Kidney (tissue), 14 donors: ENCODE results near the gene ARL15. TPM values are rescaled to one million over a fixed set of nuclear protein-coding genes. Genes with fewer than 3 reads are reported as not detected.

Experiments used
- DNase-seq, 5 donors: peaks; one replicate each; pipeline ENCODE4 v3.0.0-alpha.2; 2013 to 2020
- FAIRE-seq: peaks from 2 replicates; lab custom pipeline; 2012; peaks lifted over from hg19 to GRCh38; lab: Jason Lieb, UNC
- H3K27ac ChIP-seq, 2 donors: one replicate each; pipeline ENCODE4 v1.7.0; 2013; ENCODE audit warnings: low read depth in 2 of 2, low read length in 2 of 2, inconsistent platforms in 1 of 2
- H3K27me3 ChIP-seq: one replicate; pipeline ENCODE4 v1.7.1; 2013; ENCODE audit warnings: low read length, inconsistent platforms; ENCODE audit not compliant: control insufficient read depth, insufficient read depth
- H3K36me3 ChIP-seq, 3 donors: one replicate each; pipeline versions ENCODE4 v1.7.0 to v1.7.1; 2013; ENCODE audit warnings: low read length in 3 of 3, control low read depth in 1 of 3, inconsistent platforms in 1 of 3; ENCODE audit not compliant: insufficient read depth in 3 of 3, control insufficient read depth in 2 of 3
- H3K4me1 ChIP-seq, 3 donors: one replicate each; pipeline versions ENCODE4 v1.7.0 to v1.7.1; 2013; ENCODE audit warnings: low read length in 3 of 3, inconsistent platforms in 1 of 3, low read depth in 1 of 3; ENCODE audit not compliant: control insufficient read depth in 2 of 3, insufficient read depth in 2 of 3
- H3K4me3 ChIP-seq, 3 donors: one replicate each; pipeline versions ENCODE4 v1.7.0 to v1.8.1; 2013; ENCODE audit warnings: low read length in 3 of 3, control low read depth in 1 of 3, inconsistent platforms in 1 of 3
- H3K9ac ChIP-seq, 3 donors: one replicate each; pipeline versions ENCODE4 v1.7.0 to v1.7.1; 2013; ENCODE audit warnings: low read length in 3 of 3, control low read depth in 1 of 3, inconsistent platforms in 1 of 3
- H3K9me3 ChIP-seq, 3 donors: one replicate each; pipeline versions ENCODE4 v1.7.0 to v1.7.1; 2013; ENCODE audit warnings: low read length in 3 of 3, control low read depth in 1 of 3, inconsistent platforms in 1 of 3; ENCODE audit not compliant: control insufficient read depth in 2 of 3, insufficient read depth in 1 of 3
- CTCF ChIP-seq: IDR thresholded peaks from 3 replicates; pipeline ENCODE4 v1.5.1; 2012; ENCODE audit warnings: mild to moderate bottlenecking, moderate library complexity, borderline replicate concordance; ENCODE audit not compliant: insufficient read depth; ENCODE audit errors: extremely low read depth
- intact Hi-C: fragments of 100-400 bp; cut with DNase I; formaldehyde crosslinking; loops from one replicate; pipeline ENCODE4 v1.11.1; 2022
- polyA plus RNA-seq: library from polyadenylated mRNA; stranded (reverse); fragments of 350-450 nt; fragmentation: Illumina TruSeq; extraction: RNeasy Lipid Tissue Mini Kit (QIAGEN cat#74804); gene quantifications from one replicate; pipeline ENCODE4 v1.2.3, GENCODE V29; 2014; ENCODE audit warnings: low read depth, low replicate concordance; ENCODE audit not compliant: insufficient read depth
- total RNA-seq: library from RNA; stranded (reverse); fragmentation: NEBNext Ultra II Directional; extraction: Animal tissue kit (Norgen Biotek cat#: 25700); gene quantifications from one replicate; pipeline ENCODE4 v1.2.1, GENCODE V29; 2021
- donor health status: control.
- donor health status: control.
- donor health status: control.
- donor health status: control.
- donor health status: control.
- donor health status: DM: yes; HTN: yes; CAD: no.
- donor health status: Normal renal cell carcinoma (clear cell type).

The ARL15 gene
- total and polyA plus RNA-seq, 2 donors from 2014 or later = 21.1 to 36.6 TPM

- H3K4me3 ChIP-seq = no peak overlapping the region
- H3K9ac ChIP-seq = no peak overlapping the region
- H3K9me3 ChIP-seq = no peaks in the 10 kb centered on the region
- FAIRE-seq (no peak), DNase-seq (no peak)
- no peak overlapping the region for H3K27ac ChIP-seq
- intact Hi-C loops = no loop called here
- no peak for TF ChIP-seq CTCF
- H3K27me3 ChIP-seq = no peaks in the 10 kb centered on the region
- no peaks in the 10 kb centered on the region for H3K36me3 ChIP-seq
- no peaks in the 10 kb centered on the region for H3K4me1 ChIP-seq
These were observed 318.4 kb downstream of the ARL15 start for GRCh38 chr5:53991942-53992341.

- intact Hi-C loops = no loop called here
- TF ChIP-seq CTCF = no peak
- no peak for FAIRE-seq
These were observed 323.3 kb downstream of the ARL15 start for GRCh38 chr5:53987101-53987500.

GRCh38 chr5:53985796-53986195, 324.6 kb downstream of the ARL15 start:
- no peaks in the 10 kb centered on the region for H3K9me3 ChIP-seq
- no peak overlapping the region for H3K4me3 ChIP-seq
- H3K27ac ChIP-seq = no peak overlapping the region
- no peaks in the 10 kb centered on the region for H3K27me3 ChIP-seq
- H3K4me1 ChIP-seq = no peaks in the 10 kb centered on the region
- no peak overlapping the region for H3K9ac ChIP-seq
- no peaks in the 10 kb centered on the region for H3K36me3 ChIP-seq
- DNase-seq = no peak
- no peak for FAIRE-seq
- no peak for TF ChIP-seq CTCF
- intact Hi-C loops = no loop called here

More at GRCh38 chr5:53987101-53987500, 323.3 kb downstream of the ARL15 start:
- H3K4me1 ChIP-seq = no peaks in the 10 kb centered on the region
- no peaks in the 10 kb centered on the region for H3K9me3 ChIP-seq
- H3K36me3 ChIP-seq = no peaks in the 10 kb centered on the region
- H3K9ac ChIP-seq = no peak overlapping the region
- H3K4me3 ChIP-seq = no peak overlapping the region
- DNase-seq = no peak
- no peak overlapping the region for H3K27ac ChIP-seq
- no peaks in the 10 kb centered on the region for H3K27me3 ChIP-seq

- no peak for TF ChIP-seq CTCF
- Histone ChIP-seq H3K4me1 (no peaks in the 10 kb centered on the region), H3K9me3 (no peaks in the 10 kb centered on the region), H3K27ac (no peak overlapping the region), H3K27me3 (no peaks in the 10 kb centered on the region), H3K36me3 (no peaks in the 10 kb centered on the region), H3K4me3 (no peak overlapping the region), H3K9ac (no peak overlapping the region)
- intact Hi-C loops = no loop called here
- DNase-seq = no peak
- no peak for FAIRE-seq
These were observed 325.4 kb downstream of the ARL15 start for GRCh38 chr5:53984971-53985370.
